B cell (primary cell): ENCODE data around the gene UBE2Q2.

Source experiments
- CTCF ChIP-seq: fragments of 200-600 bp; IDR thresholded peaks from one replicate; pipeline ENCODE4 v1.8.0; 2022; ENCODE audit warnings: antibody characterized with exemption, mild to moderate bottlenecking
- EZH2 ChIP-seq: IDR thresholded peaks from 2 replicates; pipeline ENCODE4 v1.6.1; 2012; ENCODE audit warnings: borderline replicate concordance, low read depth, mild to moderate bottlenecking, moderate library complexity, low read length; ENCODE audit not compliant: insufficient read depth, poor library complexity, severe bottlenecking

- no peak for TF ChIP-seq EZH2
- no peak for TF ChIP-seq CTCF
Observed at GRCh38 chr15:75929799-75930565, 86.7 kb downstream of the UBE2Q2 start.
